ENCODE data around the gene NECAB3. TPM values are rescaled to one million over a fixed set of nuclear protein-coding genes. Genes with fewer than 3 reads are reported as not detected.

Gene NECAB3
- total RNA-seq, 2 donors from 2014 or later = 77.2 to 92.3 TPM

DNA sequence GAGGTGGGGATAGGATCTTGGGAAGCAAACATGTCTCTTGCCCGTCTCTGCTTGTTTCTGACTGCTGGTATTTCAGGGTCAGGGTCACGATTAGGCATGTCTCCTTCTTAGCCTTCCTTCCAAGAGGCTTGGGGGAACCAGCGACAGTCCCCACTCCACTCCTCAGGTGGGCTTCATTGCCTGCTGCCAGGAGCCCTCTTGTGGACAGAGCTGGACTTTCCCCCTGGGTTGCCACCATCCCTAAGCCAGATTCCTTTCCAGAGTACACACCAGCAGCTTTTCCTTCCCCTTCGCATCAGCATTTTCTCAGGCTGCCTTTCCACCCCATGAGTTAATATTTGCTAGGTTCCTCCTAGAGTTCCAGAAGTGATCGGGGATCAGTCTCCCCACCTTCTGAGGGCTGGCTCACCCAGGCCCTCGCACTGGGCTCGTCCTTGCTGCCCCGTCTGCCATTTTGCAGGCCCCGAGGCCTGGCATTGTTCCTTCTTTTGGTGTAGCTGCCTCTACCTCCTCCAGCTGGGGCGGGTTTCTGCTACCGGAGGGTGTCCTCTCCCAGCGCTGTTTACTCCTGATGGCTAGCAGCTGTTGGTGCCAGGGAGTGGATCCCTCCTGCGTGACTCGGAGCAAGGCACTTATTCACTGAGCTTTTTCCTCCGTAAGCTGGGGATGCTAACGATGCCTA is 20.9 kb downstream of the NECAB3 start:
- no peak overlapping the region for H3K27ac ChIP-seq (ENCODE audit: low read depth, low read length)
- Mint-ChIP-seq H3K4me1 (peaks cover 14% of the 10 kb centered on the region), H3K27me3 (ENCODE audit: insufficient read depth) (no peaks in the 10 kb centered on the region), H3K4me3 (no peak overlapping the region), H3K36me3 (ENCODE audit: low read depth) (peaks cover 4% of the 10 kb centered on the region), H3K27ac (peak overlapping the region; percentile 78), H3K9me3 (no peaks in the 10 kb centered on the region)
- H3K27me3 ChIP-seq (ENCODE audit: control insufficient read depth, insufficient read depth, low read length, poor library complexity, severe bottlenecking) = no peaks in the 10 kb centered on the region
- H3K4me1 ChIP-seq (ENCODE audit: control insufficient read depth, insufficient read depth, low read length) = no peaks in the 10 kb centered on the region
- WGBS, 2 experiments (ENCODE audit: insufficient coverage in 1 of 2, insufficient read length in 1 of 2) = 71 to 75% methylated on average over 14 to 16 of the region's 16 CpGs
- H3K9me3 ChIP-seq (ENCODE audit: control insufficient read depth, low read length) = no peaks in the 10 kb centered on the region
- peak; percentile 94 for DNase-seq
- no peak overlapping the region for H3K9ac ChIP-seq (ENCODE audit: extremely low read depth, low read length, poor library complexity, severe bottlenecking)
- no peak overlapping the region for H3K4me3 ChIP-seq (ENCODE audit: low read length)
- peaks cover 10% of the 10 kb centered on the region for H3K36me3 ChIP-seq (ENCODE audit: control insufficient read depth, insufficient read depth, low read length)
- TF ChIP-seq, protein P1, sequence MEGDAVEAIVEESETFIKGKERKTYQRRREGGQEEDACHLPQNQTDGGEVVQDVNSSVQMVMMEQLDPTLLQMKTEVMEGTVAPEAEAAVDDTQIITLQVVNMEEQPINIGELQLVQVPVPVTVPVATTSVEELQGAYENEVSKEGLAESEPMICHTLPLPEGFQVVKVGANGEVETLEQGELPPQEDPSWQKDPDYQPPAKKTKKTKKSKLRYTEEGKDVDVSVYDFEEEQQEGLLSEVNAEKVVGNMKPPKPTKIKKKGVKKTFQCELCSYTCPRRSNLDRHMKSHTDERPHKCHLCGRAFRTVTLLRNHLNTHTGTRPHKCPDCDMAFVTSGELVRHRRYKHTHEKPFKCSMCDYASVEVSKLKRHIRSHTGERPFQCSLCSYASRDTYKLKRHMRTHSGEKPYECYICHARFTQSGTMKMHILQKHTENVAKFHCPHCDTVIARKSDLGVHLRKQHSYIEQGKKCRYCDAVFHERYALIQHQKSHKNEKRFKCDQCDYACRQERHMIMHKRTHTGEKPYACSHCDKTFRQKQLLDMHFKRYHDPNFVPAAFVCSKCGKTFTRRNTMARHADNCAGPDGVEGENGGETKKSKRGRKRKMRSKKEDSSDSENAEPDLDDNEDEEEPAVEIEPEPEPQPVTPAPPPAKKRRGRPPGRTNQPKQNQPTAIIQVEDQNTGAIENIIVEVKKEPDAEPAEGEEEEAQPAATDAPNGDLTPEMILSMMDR (conservative IDR thresholded peaks at IDR 0.05) = peak; percentile 98

- Histone ChIP-seq H3K27ac (ENCODE audit: low read depth, low read length) (no peak overlapping the region), H3K9me3 (ENCODE audit: control insufficient read depth, low read length) (no peaks in the 10 kb centered on the region), H3K9ac (ENCODE audit: extremely low read depth, low read length, poor library complexity, severe bottlenecking) (no peak overlapping the region), H3K27me3 (ENCODE audit: control insufficient read depth, insufficient read depth, low read length, poor library complexity, severe bottlenecking) (no peaks in the 10 kb centered on the region), H3K4me1 (ENCODE audit: control insufficient read depth, insufficient read depth, low read length) (no peaks in the 10 kb centered on the region), H3K36me3 (ENCODE audit: control insufficient read depth, insufficient read depth, low read length) (peaks cover 4% of the 10 kb centered on the region), H3K4me3 (ENCODE audit: low read length) (no peak overlapping the region)
- 91 to 93% methylated on average over 11 to 13 of the region's 13 CpGs for WGBS, 2 experiments (ENCODE audit: insufficient coverage in 1 of 2, insufficient read length in 1 of 2)
- no peak overlapping the region for H3K4me3 Mint-ChIP-seq
- no peaks in the 10 kb centered on the region for H3K9me3 Mint-ChIP-seq
- TF ChIP-seq, protein P1 (conservative IDR thresholded peaks at IDR 0.05) = no peak
- no peaks in the 10 kb centered on the region for H3K27me3 Mint-ChIP-seq (ENCODE audit: insufficient read depth)
- H3K27ac Mint-ChIP-seq = no peak overlapping the region
- peaks cover 14% of the 10 kb centered on the region for H3K4me1 Mint-ChIP-seq
- DNase-seq = no peak
- peaks cover 4% of the 10 kb centered on the region for H3K36me3 Mint-ChIP-seq (ENCODE audit: low read depth)
Observed at GRCh38 chr20:33651562-33652048, 22.6 kb downstream of the NECAB3 start.

DNA sequence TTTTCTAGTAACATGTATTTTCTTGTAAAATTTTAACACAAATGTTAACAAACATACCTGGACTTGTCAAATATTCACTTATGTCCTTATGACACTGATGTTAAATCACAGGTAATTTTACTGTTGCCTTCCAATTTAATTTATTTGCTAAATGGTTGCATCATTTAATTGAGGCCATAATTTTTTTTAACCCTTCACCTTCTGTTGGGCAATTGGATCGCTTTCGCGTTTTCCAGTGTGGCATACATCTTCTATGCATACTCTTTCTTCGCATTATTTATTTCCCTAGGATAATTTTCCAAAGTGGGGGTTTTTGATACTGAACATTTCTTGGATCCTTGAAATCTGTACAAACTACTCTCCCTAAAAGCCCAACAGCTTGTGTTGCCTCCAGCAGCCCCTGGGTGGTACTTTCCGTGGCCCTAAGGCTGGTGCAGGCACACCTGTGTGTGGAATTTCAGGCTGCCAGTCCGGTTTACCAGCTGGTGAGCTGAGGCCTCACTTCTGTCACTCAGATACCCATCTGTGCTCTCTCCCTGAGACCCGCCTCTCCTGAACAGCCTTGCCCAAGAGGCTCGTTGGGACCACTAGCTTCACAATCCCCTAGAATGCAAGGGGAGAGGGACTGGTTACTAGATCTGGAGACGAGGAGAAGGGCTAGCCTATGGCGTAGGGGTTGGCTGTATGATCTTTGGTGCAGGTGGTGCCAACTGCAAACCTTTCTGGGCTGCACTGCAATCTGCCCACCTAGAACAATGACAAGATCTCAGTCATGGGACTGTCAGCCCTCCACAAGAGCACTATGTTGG is 23.3 kb downstream of the NECAB3 start:
- Mint-ChIP-seq H3K4me1 (peaks cover 14% of the 10 kb centered on the region), H3K9me3 (no peaks in the 10 kb centered on the region), H3K36me3 (ENCODE audit: low read depth) (peaks cover 9% of the 10 kb centered on the region), H3K27ac (no peak overlapping the region), H3K27me3 (ENCODE audit: insufficient read depth) (no peaks in the 10 kb centered on the region), H3K4me3 (no peak overlapping the region)
- WGBS, 2 experiments (ENCODE audit: insufficient coverage in 1 of 2, insufficient read length in 1 of 2) = 91% methylated on average over 6 to 10 of the region's 10 CpGs
- H3K4me3 ChIP-seq (ENCODE audit: low read length) = no peak overlapping the region
- DNase-seq = no peak
- H3K36me3 ChIP-seq (ENCODE audit: control insufficient read depth, insufficient read depth, low read length) = peaks cover 4% of the 10 kb centered on the region
- H3K27me3 ChIP-seq (ENCODE audit: control insufficient read depth, insufficient read depth, low read length, poor library complexity, severe bottlenecking) = no peaks in the 10 kb centered on the region
- no peaks in the 10 kb centered on the region for H3K9me3 ChIP-seq (ENCODE audit: control insufficient read depth, low read length)
- no peaks in the 10 kb centered on the region for H3K4me1 ChIP-seq (ENCODE audit: control insufficient read depth, insufficient read depth, low read length)
- no peak overlapping the region for H3K27ac ChIP-seq (ENCODE audit: low read depth, low read length)
- H3K9ac ChIP-seq (ENCODE audit: extremely low read depth, low read length, poor library complexity, severe bottlenecking) = no peak overlapping the region
- TF ChIP-seq, protein P1 (conservative IDR thresholded peaks at IDR 0.05) = no peak
